OCI-LY1 (cell line): ENCODE measurements around the gene CRYBG1.

Experiments
- EZH2 ChIP-seq: fragments of 200-600 bp; sonication (generic), shearing (Covaris generic); IDR thresholded peaks from 2 replicates; pipeline ENCODE4 v1.8.0; 2017; ENCODE audit warnings: borderline replicate concordance, mixed run types, mild to moderate bottlenecking, antibody characterized with exemption, low read length, moderate library complexity, mixed read lengths
- TF ChIP-seq, protein P1 (sequence below): fragments of 200-600 bp; sonication (generic), shearing (Covaris generic); IDR thresholded peaks from 2 replicates; pipeline ENCODE4 v1.5.1; 2017; ENCODE audit warnings: mild to moderate bottlenecking, antibody characterized with exemption, low read length, moderate library complexity, mixed read lengths

- no peak for TF ChIP-seq EZH2
- TF ChIP-seq, protein P1, sequence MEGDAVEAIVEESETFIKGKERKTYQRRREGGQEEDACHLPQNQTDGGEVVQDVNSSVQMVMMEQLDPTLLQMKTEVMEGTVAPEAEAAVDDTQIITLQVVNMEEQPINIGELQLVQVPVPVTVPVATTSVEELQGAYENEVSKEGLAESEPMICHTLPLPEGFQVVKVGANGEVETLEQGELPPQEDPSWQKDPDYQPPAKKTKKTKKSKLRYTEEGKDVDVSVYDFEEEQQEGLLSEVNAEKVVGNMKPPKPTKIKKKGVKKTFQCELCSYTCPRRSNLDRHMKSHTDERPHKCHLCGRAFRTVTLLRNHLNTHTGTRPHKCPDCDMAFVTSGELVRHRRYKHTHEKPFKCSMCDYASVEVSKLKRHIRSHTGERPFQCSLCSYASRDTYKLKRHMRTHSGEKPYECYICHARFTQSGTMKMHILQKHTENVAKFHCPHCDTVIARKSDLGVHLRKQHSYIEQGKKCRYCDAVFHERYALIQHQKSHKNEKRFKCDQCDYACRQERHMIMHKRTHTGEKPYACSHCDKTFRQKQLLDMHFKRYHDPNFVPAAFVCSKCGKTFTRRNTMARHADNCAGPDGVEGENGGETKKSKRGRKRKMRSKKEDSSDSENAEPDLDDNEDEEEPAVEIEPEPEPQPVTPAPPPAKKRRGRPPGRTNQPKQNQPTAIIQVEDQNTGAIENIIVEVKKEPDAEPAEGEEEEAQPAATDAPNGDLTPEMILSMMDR, result no peak
Measured at GRCh38 chr6:106537662-106538061, 177.1 kb downstream of the CRYBG1 start.
